Dermis microvascular lymphatic vessel endothelial cell (primary cell): ENCODE results near the gene RTP1. TPM values are rescaled to one million over a fixed set of nuclear protein-coding genes. Genes with fewer than 3 reads are reported as not detected.
"Not testable (repeated sequence)": the region's sequence is repeated elsewhere in the genome, so short reads cannot be mapped to it uniquely, and the experiment has no call there.

Experiments
- DNase-seq, 2 donors: peaks; one replicate each; pipeline versions ENCODE4 v3.0.0 to v3.0.0-alpha.2; 2010; ENCODE audit warnings: low read depth in 2 of 2
- total RNA-seq: library from RNA; depleted of rRNA; stranded (reverse); fragments of >200 nt; gene quantifications from 2 replicates; pipeline ENCODE4 v1.2.1, GENCODE V29; 2014

RTP1 gene
- total RNA-seq, 1 donor from 2014 or later: not detected

DNA sequence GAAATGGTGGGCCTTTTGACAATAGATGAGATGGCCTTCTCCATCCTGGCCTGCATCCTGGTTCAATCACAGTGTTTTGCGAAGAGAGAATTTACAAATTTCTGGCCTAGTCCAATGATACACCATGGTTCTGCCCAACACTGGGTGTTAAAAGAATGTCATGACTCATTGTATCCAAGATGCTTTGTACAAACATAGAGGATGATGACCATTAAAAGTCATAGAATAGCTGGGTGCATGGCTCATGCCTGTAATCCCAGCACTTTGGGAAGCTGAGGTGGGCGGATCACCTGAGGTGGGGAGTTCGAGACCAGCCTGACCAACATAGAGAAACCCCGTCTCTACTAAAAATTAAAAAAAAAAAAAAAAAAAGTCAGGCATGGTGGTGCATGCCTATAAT is 41.5 kb downstream of the RTP1 start:
- not testable (repeated sequence) for DNase-seq

DNA sequence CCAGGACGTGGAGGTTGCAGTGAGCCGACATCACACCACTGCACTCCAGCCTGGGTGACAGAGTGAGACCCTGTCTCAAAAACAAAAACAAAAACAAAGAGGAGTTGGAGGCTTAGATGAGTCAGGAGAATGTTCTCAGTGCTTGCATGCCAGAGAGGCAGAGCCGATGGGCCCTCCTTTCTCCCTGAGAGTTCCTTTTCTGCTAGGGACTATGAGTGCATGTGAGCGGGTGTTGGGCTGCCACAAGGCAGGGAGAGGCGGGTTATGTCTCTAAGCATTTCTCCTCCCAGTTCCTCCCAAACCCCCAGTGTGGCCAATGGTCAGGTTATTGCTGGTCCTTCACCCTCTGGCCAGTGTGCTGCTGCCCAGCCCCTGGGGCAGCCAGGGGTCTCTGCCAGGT is 45.1 kb downstream of the RTP1 start:
- DNase-seq: no peak

DNA sequence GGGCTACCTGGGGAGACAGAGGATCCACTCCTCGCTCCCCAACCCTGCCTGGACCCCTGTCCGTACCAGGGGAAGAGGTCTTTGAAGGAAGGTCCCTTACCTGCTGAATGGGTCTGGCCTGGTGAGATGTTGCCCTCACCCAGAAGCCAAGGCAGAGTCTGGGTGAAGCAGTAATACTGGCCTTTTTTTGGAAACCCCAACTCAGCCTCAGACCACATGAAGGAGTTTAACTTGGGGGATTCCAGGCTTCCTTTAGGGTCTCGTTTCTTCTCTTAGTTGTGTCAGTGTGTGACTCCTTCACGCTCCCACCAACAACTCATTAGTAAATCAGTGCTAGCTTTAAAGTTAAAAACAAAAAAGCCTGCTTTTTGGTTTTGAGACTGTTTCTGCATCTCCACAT is 45.6 kb downstream of the RTP1 start:
- no peak for DNase-seq

DNA sequence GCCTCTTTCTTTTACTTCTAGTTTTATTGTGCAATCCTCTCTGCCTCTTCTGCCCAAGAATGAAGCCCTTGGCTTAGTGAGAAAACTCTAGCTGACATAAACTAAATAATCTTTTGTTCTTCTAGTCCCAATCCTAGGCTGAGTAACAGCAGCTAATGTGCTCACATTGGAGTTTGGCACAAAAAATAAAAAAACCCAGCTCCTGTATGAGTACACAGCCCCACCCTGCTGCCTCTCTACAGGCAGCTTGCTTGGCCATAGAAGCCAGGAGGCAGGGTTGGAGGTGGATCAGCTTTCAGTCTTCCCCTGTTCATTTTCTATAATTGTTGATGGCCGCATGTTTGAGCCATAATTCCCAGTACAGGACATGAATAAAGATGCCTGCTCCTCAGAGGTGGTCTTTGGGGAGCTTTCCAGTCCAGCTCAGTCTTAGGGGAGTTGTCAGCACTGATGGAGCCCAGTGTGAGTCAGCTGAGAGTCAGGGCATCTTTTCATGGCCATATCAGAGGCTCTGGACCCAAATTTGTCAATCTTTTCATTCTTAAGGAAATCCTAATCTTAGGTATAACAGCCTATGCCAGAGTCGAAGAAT is 46.7 kb downstream of the RTP1 start:
- DNase-seq: no peak

DNA sequence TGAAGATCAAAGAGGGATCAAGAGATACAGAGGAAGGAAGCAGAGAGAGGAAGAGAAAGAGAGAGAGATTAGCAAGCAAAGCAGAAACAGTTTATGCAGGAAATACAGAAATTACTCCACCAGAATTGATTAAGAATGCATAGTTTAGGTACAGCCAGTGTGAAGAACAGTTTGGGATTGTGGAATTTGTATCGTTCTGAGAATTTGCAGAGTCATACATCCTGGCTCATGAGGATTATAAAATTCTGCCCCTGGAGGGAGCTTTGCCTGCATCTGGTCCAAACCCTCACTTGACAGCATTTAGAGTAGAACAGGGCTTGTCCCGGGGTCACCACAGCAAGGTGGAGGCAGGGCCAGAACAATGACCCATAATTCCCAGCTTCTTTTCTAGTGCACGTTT is 50.1 kb downstream of the RTP1 start:
- no peak for DNase-seq

Other genes with a start within 250 kb of the RTP1 start
- 17.7 and 24.9 TPM in 2 replicates for gene RPL39L, start 58.0 kb upstream of the RTP1 start, total RNA-seq
- 0.77 and 1.9 TPM in 2 replicates for gene MASP1, start 94.3 kb downstream of the RTP1 start, total RNA-seq
- gene RTP4, start 170.9 kb downstream of the RTP1 start, total RNA-seq: 1.3 and 5.2 TPM in 2 replicates